HFFc6 (cell line): Measurements from ENCODE around the gene KLHL21. TPM values are rescaled to one million over a fixed set of nuclear protein-coding genes. Genes with fewer than 3 reads are reported as not detected.

Experiments
- DNase-seq: peaks from one replicate; pipeline ENCODE4 v3.0.0-alpha.2; 2018
- H3K27ac Mint-ChIP-seq: 2 replicates; pipeline ENCODE4 v1.8.0; 2020; ENCODE audit warnings: mild to moderate bottlenecking, mixed read lengths
- H3K27me3 Mint-ChIP-seq: 2 replicates; pipeline ENCODE4 v1.8.0; 2021; ENCODE audit warnings: mild to moderate bottlenecking, moderate library complexity, mixed read lengths; ENCODE audit not compliant: insufficient read depth
- H3K36me3 Mint-ChIP-seq: 2 replicates; pipeline ENCODE4 v1.8.0; 2021; ENCODE audit warnings: low read depth, mixed read lengths
- H3K4me1 Mint-ChIP-seq: 2 replicates; pipeline ENCODE4 v1.8.0; 2020; ENCODE audit warnings: low read depth, mixed read lengths
- H3K4me3 Mint-ChIP-seq: 2 replicates; pipeline ENCODE4 v1.8.0; 2020; ENCODE audit warnings: mild to moderate bottlenecking, moderate library complexity, mixed read lengths
- H3K9me3 Mint-ChIP-seq: 2 replicates; pipeline ENCODE4 v1.8.0; 2020; ENCODE audit warnings: mild to moderate bottlenecking, mixed read lengths
- total RNA-seq, 6 experiments: library from RNA; stranded (reverse); fragmentation: NEBNext Ultra II Directional; extraction: Animal tissue kit (Norgen Biotek cat#: 25700); gene quantifications; 2 replicates in 1 of 6; 3 replicates in 5 of 6; pipeline ENCODE4 v1.2.3, GENCODE V29; 2021
- TF ChIP-seq, protein P1 (sequence below): fragments of 200-600 bp; sonication (generic); IDR thresholded peaks from 2 replicates; pipeline ENCODE4 v1.5.0; 2021; ENCODE audit warnings: antibody characterized with exemption, mild to moderate bottlenecking

KLHL21 gene
- total RNA-seq, 6 experiments from 2014 or later = 21.1 to 31.5 (median 22.6) TPM

DNA sequence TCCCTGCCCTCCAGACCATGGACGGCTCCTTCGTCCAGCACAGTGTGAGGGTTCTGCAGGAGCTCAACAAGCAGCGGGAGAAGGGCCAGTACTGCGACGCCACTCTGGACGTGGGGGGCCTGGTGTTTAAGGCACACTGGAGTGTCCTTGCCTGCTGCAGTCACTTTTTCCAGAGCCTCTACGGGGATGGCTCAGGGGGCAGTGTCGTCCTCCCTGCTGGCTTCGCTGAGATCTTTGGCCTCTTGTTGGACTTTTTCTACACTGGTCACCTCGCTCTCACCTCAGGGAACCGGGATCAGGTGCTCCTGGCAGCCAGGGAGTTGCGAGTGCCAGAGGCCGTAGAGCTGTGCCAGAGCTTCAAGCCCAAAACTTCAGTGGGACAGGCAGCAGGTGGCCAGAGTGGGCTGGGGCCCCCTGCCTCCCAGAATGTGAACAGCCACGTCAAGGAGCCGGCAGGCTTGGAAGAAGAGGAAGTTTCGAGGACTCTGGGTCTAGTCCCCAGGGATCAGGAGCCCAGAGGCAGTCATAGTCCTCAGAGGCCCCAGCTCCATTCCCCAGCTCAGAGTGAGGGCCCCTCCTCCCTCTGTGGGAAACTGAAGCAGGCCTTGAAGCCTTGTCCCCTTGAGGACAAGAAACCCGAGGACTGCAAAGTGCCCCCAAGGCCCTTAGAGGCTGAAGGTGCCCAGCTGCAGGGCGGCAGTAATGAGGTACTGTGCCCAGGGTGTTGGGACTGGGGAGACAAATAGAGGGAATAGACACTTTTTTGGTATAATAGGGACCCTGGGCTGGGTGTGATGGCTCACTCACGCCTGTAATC, 21.9 kb downstream of the KLHL21 start:
- DNase-seq = no peak
- H3K4me3 Mint-ChIP-seq = peak overlapping the region; percentile 97
- H3K27ac Mint-ChIP-seq = peak overlapping the region; percentile 93

GRCh38 chr1:6580119-6580592, 22.5 kb downstream of the KLHL21 start:
- Mint-ChIP-seq H3K9me3 (no peaks in the 10 kb centered on the region), H3K27me3 (peaks cover 3% of the 10 kb centered on the region), H3K4me3 (peak overlapping the region; percentile 97), H3K36me3 (no peaks in the 10 kb centered on the region; the same call in 1 of the 2 replicates), H3K27ac (peak overlapping the region; percentile 93), H3K4me1 (peaks cover 28% of the 10 kb centered on the region)
- TF ChIP-seq, protein P1, sequence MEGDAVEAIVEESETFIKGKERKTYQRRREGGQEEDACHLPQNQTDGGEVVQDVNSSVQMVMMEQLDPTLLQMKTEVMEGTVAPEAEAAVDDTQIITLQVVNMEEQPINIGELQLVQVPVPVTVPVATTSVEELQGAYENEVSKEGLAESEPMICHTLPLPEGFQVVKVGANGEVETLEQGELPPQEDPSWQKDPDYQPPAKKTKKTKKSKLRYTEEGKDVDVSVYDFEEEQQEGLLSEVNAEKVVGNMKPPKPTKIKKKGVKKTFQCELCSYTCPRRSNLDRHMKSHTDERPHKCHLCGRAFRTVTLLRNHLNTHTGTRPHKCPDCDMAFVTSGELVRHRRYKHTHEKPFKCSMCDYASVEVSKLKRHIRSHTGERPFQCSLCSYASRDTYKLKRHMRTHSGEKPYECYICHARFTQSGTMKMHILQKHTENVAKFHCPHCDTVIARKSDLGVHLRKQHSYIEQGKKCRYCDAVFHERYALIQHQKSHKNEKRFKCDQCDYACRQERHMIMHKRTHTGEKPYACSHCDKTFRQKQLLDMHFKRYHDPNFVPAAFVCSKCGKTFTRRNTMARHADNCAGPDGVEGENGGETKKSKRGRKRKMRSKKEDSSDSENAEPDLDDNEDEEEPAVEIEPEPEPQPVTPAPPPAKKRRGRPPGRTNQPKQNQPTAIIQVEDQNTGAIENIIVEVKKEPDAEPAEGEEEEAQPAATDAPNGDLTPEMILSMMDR = no peak
- no peak for DNase-seq

More for the DNA sequence above, 21.9 kb downstream of the KLHL21 start:
- Mint-ChIP-seq H3K36me3 (no peaks in the 10 kb centered on the region; the same call in 1 of the 2 replicates), H3K4me1 (peaks cover 28% of the 10 kb centered on the region), H3K27me3 (peaks cover 3% of the 10 kb centered on the region), H3K9me3 (no peaks in the 10 kb centered on the region)
- TF ChIP-seq, protein P1 = peak; percentile 40; the same call in 1 of the 2 replicates

- Mint-ChIP-seq H3K27ac (peak within 1 kb of the TSS; percentile 93), H3K27me3 (peaks cover 4% of the 10 kb centered on the region), H3K9me3 (no peaks in the 10 kb centered on the region), H3K36me3 (no peaks in the 10 kb centered on the region; the same call in 1 of the 2 replicates), H3K4me1 (peaks cover 28% of the 10 kb centered on the region), H3K4me3 (peak within 1 kb of the TSS; percentile 97)
- TF ChIP-seq, protein P1 = no peak
- DNase-seq = peak; percentile 96
Observed at GRCh38 chr1:6579374-6580118, 23.1 kb downstream of the KLHL21 start, which contains the start of gene ZBTB48. Gene ZBTB48, plus strand, starts transcription at chr1:6579994. Its CDS starts 616 bp downstream, at chr1:6580610.

- Mint-ChIP-seq H3K4me3 (peak overlapping the region; percentile 97), H3K9me3 (no peaks in the 10 kb centered on the region), H3K36me3 (no peaks in the 10 kb centered on the region; the same call in 1 of the 2 replicates), H3K4me1 (peaks cover 28% of the 10 kb centered on the region), H3K27me3 (peaks cover 5% of the 10 kb centered on the region), H3K27ac (peak overlapping the region; percentile 93)
- TF ChIP-seq, protein P1 = no peak
- no peak for DNase-seq
Observed at GRCh38 chr1:6578624-6579373, 23.9 kb downstream of the KLHL21 start.
